Kidney epithelial cell (primary cell): ENCODE results near the gene SPCS1. TPM values are rescaled to one million over a fixed set of nuclear protein-coding genes. Genes with fewer than 3 reads are reported as not detected.

Experiments used
- DNase-seq: peaks from one replicate; pipeline ENCODE4 v3.0.0-alpha.2; 2010; ENCODE audit warnings: low read depth
- H3K27me3 ChIP-seq: 2 replicates; pipeline ENCODE4 v1.6.0; 2011; ENCODE audit warnings: low read length; ENCODE audit not compliant: control insufficient read depth, insufficient read depth
- H3K36me3 ChIP-seq: 2 replicates; pipeline ENCODE4 v1.5.1; 2011; ENCODE audit warnings: low read length; ENCODE audit not compliant: control insufficient read depth, insufficient read depth
- H3K4me3 ChIP-seq: 2 replicates; pipeline ENCODE4 v1.5.1; 2011; ENCODE audit warnings: low read depth, mild to moderate bottlenecking, control low read depth, low read length
- total RNA-seq: library from RNA; depleted of rRNA; stranded (reverse); fragments of >200 nt; gene quantifications from 2 replicates; pipeline ENCODE4 v1.2.3, GENCODE V29; 2015
- TF ChIP-seq, protein P1 (sequence below): IDR thresholded peaks from 2 replicates; pipeline ENCODE4 v1.5.1; 2011; ENCODE audit warnings: mild to moderate bottlenecking, moderate library complexity, low read length, control low read depth, inconsistent platforms; ENCODE audit not compliant: insufficient read depth, poor library complexity, severe bottlenecking

SPCS1 gene
- total RNA-seq, 1 donor from 2014 or later: 237 TPM

GRCh38 chr3:52712291-52713212 is 6.6 kb downstream of the SPCS1 start:
- no peak for DNase-seq
- Histone ChIP-seq H3K36me3 (no peaks in the 10 kb centered on the region), H3K4me3 (no peak overlapping the region), H3K27me3 (no peaks in the 10 kb centered on the region)
- TF ChIP-seq, protein P1, sequence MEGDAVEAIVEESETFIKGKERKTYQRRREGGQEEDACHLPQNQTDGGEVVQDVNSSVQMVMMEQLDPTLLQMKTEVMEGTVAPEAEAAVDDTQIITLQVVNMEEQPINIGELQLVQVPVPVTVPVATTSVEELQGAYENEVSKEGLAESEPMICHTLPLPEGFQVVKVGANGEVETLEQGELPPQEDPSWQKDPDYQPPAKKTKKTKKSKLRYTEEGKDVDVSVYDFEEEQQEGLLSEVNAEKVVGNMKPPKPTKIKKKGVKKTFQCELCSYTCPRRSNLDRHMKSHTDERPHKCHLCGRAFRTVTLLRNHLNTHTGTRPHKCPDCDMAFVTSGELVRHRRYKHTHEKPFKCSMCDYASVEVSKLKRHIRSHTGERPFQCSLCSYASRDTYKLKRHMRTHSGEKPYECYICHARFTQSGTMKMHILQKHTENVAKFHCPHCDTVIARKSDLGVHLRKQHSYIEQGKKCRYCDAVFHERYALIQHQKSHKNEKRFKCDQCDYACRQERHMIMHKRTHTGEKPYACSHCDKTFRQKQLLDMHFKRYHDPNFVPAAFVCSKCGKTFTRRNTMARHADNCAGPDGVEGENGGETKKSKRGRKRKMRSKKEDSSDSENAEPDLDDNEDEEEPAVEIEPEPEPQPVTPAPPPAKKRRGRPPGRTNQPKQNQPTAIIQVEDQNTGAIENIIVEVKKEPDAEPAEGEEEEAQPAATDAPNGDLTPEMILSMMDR: no peak

DNA sequence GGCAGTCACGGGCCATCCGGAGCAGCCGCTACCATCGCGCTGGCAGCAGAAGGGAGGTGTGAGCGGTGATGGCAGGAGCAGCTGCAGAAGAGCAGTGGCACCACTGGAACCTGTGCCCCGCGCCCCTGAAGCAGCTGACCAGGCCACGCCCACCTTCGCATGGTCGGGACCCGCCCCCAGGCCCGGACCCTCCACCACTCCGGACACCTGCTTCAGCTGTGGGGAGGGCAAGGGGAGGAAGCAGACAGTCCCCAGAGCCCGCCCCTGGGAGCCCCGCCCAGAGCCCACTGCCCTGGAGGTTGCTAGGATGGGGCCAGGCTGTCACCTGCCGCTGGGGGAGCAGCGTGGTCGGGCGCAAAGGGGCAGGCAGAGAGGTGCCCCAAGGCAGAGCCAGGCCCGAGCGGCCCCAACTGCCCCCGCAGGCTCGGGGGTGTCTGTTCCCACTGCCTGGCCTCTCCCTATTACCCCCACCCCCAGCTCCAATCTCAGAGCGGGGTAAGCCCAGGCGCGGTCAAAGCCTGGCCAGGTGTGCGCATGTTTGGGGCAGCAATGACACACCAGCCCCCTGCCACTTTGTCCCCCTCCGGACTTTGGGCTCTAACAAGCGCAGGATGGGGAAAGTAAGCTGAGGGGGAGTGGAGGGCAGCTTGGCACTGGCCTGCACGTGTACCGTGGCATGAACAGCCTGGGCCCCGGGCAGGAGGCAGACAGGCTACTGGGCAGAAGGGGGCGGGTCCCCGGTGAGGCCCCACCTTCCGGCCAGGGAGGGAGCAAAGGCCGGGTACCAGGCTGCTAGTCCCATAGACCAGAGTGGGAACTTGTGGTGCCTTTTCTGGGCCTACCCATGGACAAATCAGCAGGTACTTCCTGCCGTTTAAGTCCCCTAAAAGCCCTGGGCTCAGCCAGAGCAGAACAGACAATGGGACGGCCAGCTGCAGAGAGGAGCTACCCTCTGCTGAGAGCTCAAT is 8.7 kb downstream of the SPCS1 start:
- no peaks in the 10 kb centered on the region for H3K36me3 ChIP-seq
- H3K27me3 ChIP-seq: no peaks in the 10 kb centered on the region
- TF ChIP-seq, protein P1: no peak
- DNase-seq: no peak
- no peak overlapping the region for H3K4me3 ChIP-seq

DNA sequence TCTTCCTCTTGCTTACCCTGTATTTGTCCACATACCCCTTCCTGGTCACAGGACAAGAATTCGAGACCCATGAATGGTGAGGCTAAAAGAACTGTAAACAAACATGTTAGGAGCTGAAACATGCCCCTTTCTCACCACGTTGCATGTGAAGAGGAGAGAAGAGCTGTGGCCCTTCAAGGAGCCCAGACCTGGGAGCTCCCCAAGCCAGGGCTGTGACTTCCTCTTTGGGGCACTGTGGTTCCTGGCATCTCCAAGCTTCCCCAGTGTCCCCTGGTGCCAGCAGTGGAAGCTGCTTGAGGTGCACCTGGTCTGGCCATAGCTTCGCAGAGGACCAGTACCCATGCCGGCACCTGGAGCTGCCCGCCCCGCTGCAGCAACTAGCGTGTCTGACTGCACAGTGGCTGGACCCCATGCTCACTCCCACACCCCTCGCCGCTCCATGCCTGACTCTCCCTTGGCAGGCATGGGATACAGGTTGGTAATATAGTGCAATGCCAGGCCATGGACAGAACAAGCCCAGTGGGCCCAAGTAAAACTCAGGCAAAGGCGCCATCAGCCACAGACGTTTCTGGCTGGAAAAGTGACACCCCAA is 9.9 kb downstream of the SPCS1 start:
- TF ChIP-seq, protein P1: no peak
- no peak for DNase-seq
- no peaks in the 10 kb centered on the region for H3K27me3 ChIP-seq
- H3K4me3 ChIP-seq: no peak overlapping the region
- H3K36me3 ChIP-seq: no peaks in the 10 kb centered on the region

DNA sequence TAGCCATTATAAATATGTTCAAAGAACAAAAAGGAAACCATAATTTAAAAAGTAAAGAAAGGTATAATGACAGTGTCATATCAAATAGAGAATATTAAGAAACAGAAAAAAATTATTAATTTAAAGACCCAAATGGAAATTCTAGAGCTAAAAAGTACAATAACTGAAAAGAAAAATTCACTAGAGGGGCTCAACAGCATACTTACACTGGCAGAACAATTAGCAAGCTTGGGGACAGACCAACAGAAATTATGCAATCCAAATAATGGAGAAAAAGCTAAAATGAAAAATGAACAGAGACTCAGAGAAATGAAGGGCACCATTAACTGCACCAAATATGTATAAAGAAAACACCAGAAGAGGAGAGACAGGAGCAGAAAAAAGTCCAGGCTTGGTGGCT is 13.7 kb downstream of the SPCS1 start:
- TF ChIP-seq, protein P1: no peak
- H3K27me3 ChIP-seq: no peaks in the 10 kb centered on the region

DNA sequence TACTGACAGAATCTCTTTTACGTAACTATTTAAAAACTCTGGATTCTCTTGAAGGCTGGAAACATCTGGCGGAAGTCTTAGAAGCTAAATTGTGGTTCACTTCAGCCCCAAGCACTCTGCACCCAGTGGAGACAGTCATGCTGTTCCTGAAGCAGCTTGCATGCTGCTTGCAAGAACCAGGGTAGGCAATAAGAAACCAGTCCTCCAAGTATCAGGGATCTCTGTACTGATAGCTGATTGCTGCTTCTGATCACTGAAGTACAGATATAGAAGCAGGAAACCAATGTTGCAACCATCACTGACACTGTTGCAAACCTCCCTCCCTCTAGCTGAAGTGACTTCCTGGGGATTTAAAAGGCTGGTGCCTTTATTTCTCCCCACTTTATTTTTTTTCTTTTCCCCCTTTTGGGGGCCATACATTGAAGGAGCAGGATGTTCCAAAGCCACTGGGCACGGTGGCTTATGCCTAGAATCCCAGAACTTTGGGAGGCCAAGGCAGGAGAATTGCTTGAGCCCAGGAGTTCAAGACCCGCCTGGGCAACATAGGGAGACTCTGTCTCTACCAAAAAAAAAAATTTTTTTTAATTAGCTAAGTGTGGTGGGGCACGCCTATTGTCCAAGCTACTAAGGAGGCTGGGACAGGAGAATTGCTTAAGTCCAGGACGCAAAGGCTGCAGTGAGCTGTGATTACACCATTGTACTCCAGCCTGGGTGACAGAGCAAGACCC is 15.3 kb downstream of the SPCS1 start:
- no peak for DNase-seq
- H3K4me3 ChIP-seq: no peak overlapping the region
- TF ChIP-seq, protein P1: no peak

More for the DNA sequence above, 13.7 kb downstream of the SPCS1 start:
- Histone ChIP-seq H3K36me3 (no peaks in the 10 kb centered on the region), H3K4me3 (no peak overlapping the region)
- no peak for DNase-seq

More for the DNA sequence above, 15.3 kb downstream of the SPCS1 start:
- Histone ChIP-seq H3K27me3 (no peaks in the 10 kb centered on the region), H3K36me3 (no peaks in the 10 kb centered on the region)
